ENCODE data around the gene NLN. TPM values are rescaled to one million over a fixed set of nuclear protein-coding genes. Genes with fewer than 3 reads are reported as not detected.

Gene NLN
- total RNA-seq, 3 donors from 2014 or later: 13.3 to 23.6 (median 22.2) TPM

DNA sequence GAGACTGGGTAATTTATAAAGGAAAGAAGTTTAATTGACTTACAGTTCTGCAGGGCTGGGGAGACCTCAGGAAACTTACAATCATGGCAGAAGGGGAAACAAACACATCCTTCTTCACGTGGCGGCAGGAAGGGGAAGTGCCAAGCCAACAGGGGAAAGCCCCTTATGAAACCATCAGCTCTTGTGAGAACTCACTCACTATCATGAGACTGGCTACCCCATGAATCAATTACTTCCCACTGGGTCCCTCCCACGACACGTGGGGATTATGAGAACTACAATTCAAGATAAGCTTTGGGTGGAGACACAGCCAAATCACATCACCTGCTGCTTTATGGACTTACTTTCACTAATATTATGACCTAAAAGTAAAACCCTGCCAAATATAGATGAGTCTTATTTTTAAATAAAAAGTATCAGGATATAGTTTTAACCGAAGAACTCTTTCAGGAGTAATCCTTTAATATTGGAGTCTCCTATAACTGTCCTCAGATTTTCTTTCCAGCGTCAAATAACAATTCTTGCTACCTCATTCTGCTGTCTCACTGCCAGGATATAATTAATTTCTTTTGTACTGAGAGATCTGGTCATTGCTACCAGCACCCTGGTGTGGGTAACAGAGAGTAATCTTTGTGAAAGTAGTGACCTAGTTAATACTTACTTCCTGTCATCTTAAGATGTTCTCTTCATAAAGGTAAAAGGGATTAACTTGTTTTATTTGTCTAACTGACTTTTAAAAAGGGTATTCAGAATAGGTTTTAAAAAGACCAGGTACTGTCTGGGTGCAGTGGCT lies 68.6 kb downstream of the NLN start:
- intact Hi-C loops (cut with DNase I, micrococcal nuclease): no loop called here
- DNase-seq: no peak
- no peaks in the 10 kb centered on the region for H3K36me3 ChIP-seq (ENCODE audit: low read depth)
- no peaks in the 10 kb centered on the region for H3K4me1 ChIP-seq (ENCODE audit: low read depth)
- ATAC-seq: peak; percentile 35
- H3K4me3 ChIP-seq: no peak overlapping the region
- no peaks in the 10 kb centered on the region for H3K9me3 ChIP-seq
- TF ChIP-seq, protein P1, sequence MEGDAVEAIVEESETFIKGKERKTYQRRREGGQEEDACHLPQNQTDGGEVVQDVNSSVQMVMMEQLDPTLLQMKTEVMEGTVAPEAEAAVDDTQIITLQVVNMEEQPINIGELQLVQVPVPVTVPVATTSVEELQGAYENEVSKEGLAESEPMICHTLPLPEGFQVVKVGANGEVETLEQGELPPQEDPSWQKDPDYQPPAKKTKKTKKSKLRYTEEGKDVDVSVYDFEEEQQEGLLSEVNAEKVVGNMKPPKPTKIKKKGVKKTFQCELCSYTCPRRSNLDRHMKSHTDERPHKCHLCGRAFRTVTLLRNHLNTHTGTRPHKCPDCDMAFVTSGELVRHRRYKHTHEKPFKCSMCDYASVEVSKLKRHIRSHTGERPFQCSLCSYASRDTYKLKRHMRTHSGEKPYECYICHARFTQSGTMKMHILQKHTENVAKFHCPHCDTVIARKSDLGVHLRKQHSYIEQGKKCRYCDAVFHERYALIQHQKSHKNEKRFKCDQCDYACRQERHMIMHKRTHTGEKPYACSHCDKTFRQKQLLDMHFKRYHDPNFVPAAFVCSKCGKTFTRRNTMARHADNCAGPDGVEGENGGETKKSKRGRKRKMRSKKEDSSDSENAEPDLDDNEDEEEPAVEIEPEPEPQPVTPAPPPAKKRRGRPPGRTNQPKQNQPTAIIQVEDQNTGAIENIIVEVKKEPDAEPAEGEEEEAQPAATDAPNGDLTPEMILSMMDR (IDR thresholded peaks at IDR 0.05): no peak

- Histone ChIP-seq H3K4me1 (ENCODE audit: low read depth) (no peaks in the 10 kb centered on the region), H3K9me3 (no peaks in the 10 kb centered on the region), H3K36me3 (ENCODE audit: low read depth) (no peaks in the 10 kb centered on the region), H3K4me3 (no peak overlapping the region)
- TF ChIP-seq, protein P1 (IDR thresholded peaks at IDR 0.05): no peak
- no peak for ATAC-seq
- DNase-seq: no peak
- intact Hi-C loops (cut with DNase I, micrococcal nuclease): no loop called here
Observed at GRCh38 chr5:65791712-65792673, 70.0 kb downstream of the NLN start.

- intact Hi-C loops (cut with DNase I, micrococcal nuclease): no loop called here
- ATAC-seq: no peak
Observed at GRCh38 chr5:65796269-65796668, 74.3 kb downstream of the NLN start.

GRCh38 chr5:65796751-65797316 lies 74.8 kb downstream of the NLN start:
- ATAC-seq (no peak), DNase-seq (no peak)
- Histone ChIP-seq H3K4me3 (no peak overlapping the region), H3K36me3 (ENCODE audit: low read depth) (no peaks in the 10 kb centered on the region), H3K9me3 (no peaks in the 10 kb centered on the region), H3K4me1 (ENCODE audit: low read depth) (no peaks in the 10 kb centered on the region)
- TF ChIP-seq, protein P1 (IDR thresholded peaks at IDR 0.05): no peak
- intact Hi-C loops (cut with DNase I, micrococcal nuclease): no loop called here

More at GRCh38 chr5:65796269-65796668, 74.3 kb downstream of the NLN start:
- Histone ChIP-seq H3K36me3 (ENCODE audit: low read depth) (no peaks in the 10 kb centered on the region), H3K4me3 (no peak overlapping the region), H3K9me3 (no peaks in the 10 kb centered on the region), H3K4me1 (ENCODE audit: low read depth) (no peaks in the 10 kb centered on the region)
- no peak for DNase-seq
- TF ChIP-seq, protein P1 (IDR thresholded peaks at IDR 0.05): no peak

GRCh38 chr5:65797481-65797880 lies 75.5 kb downstream of the NLN start:
- DNase-seq (no peak), ATAC-seq (no peak)
- H3K9me3 ChIP-seq: no peaks in the 10 kb centered on the region
- TF ChIP-seq, protein P1 (IDR thresholded peaks at IDR 0.05): no peak
- no peak overlapping the region for H3K4me3 ChIP-seq
- H3K36me3 ChIP-seq (ENCODE audit: low read depth): no peaks in the 10 kb centered on the region
- H3K4me1 ChIP-seq (ENCODE audit: low read depth): no peaks in the 10 kb centered on the region
- intact Hi-C loops (cut with DNase I, micrococcal nuclease): no loop called here

All from mucosa of descending colon (tissue), 3 donors.